MM.1S (cell line): ENCODE measurements around the gene C1QTNF6.

ENCODE experiments used
- DNase-seq: peaks from one replicate; pipeline ENCODE4 v3.0.0-alpha.2; 2015
- H2AFZ ChIP-seq: fragments of 300-600 bp; sonication (generic); 2 replicates; pipeline ENCODE4 v1.6.0; 2016; ENCODE audit warnings: antibody characterized with exemption, low read length
- H3F3A ChIP-seq: fragments of 300-600 bp; sonication (generic); 2 replicates; pipeline ENCODE4 v1.6.1; 2016; ENCODE audit warnings: mild to moderate bottlenecking, antibody characterized with exemption, low read length, moderate library complexity, mixed read lengths; ENCODE audit not compliant: insufficient read depth
- H3K27ac ChIP-seq: fragments of 300-600 bp; sonication (generic); 2 replicates; pipeline ENCODE4 v1.5.1; 2016; ENCODE audit warnings: mild to moderate bottlenecking, low read length
- H3K27me3 ChIP-seq: fragments of 300-600 bp; sonication (generic); replicated peaks from 2 replicates; pipeline ENCODE4 v1.6.0; 2016; ENCODE audit warnings: low read length; ENCODE audit not compliant: insufficient read depth
- H3K36me3 ChIP-seq: fragments of 300-600 bp; sonication (generic); replicated peaks from 2 replicates; pipeline ENCODE4 v1.6.1; 2016; ENCODE audit warnings: mild to moderate bottlenecking, low read length, mixed read lengths; ENCODE audit not compliant: insufficient read depth
- H3K4me1 ChIP-seq: fragments of 300-600 bp; sonication (generic); 2 replicates; pipeline ENCODE4 v1.6.1; 2016; ENCODE audit warnings: low read length, mixed read lengths
- H3K4me2 ChIP-seq: fragments of 300-600 bp; sonication (generic); 2 replicates; pipeline ENCODE4 v1.6.0; 2016; ENCODE audit warnings: low read depth, low read length
- H3K4me3 ChIP-seq: fragments of 300-600 bp; sonication (generic); 2 replicates; pipeline ENCODE4 v1.5.1; 2016; ENCODE audit warnings: low read length, mixed read lengths
- H3K79me2 ChIP-seq: fragments of 300-600 bp; sonication (generic); 2 replicates; pipeline ENCODE4 v1.6.1; 2016; ENCODE audit warnings: mixed run types, low read length, mixed read lengths
- H3K9ac ChIP-seq: fragments of 300-600 bp; sonication (generic); 2 replicates; pipeline ENCODE4 v1.6.1; 2016; ENCODE audit warnings: low read length, mixed read lengths
- H3K9me2 ChIP-seq: fragments of 300-600 bp; sonication (generic); replicated peaks from 2 replicates; pipeline ENCODE4 v1.6.1; 2016; ENCODE audit warnings: mild to moderate bottlenecking, low read length, mixed read lengths; ENCODE audit not compliant: insufficient read depth
- H3K9me3 ChIP-seq: fragments of 300-600 bp; sonication (generic); replicated peaks from 2 replicates; pipeline ENCODE4 v1.6.1; 2016; ENCODE audit warnings: mild to moderate bottlenecking, low read length, mixed read lengths; ENCODE audit not compliant: insufficient read depth
- H4K20me1 ChIP-seq: fragments of 300-600 bp; sonication (generic); 2 replicates; pipeline ENCODE4 v1.6.1; 2016; ENCODE audit warnings: mild to moderate bottlenecking, low read length, moderate library complexity, mixed read lengths; ENCODE audit not compliant: insufficient read depth
- CTCF ChIP-seq: fragments of 300-600 bp; sonication (generic); IDR thresholded peaks from 2 replicates; pipeline ENCODE4 v1.5.1; 2016; ENCODE audit warnings: antibody characterized with exemption, low read length, mixed read lengths
- EZH2 ChIP-seq: fragments of 300-600 bp; sonication (generic); optimal IDR thresholded peaks from 2 replicates; pipeline ENCODE3; 2017; ENCODE audit warnings: low read depth, mild to moderate bottlenecking, antibody characterized with exemption, low read length, mixed read lengths
- EZH2phosphoT487 ChIP-seq: fragments of 300-600 bp; sonication (generic); IDR thresholded peaks from 2 replicates; pipeline ENCODE4 v1.6.1; 2018; ENCODE audit warnings: antibody characterized with exemption, low read length

C1QTNF6 gene

GRCh38 chr22:37147186-37147990 is 40.7 kb downstream of the C1QTNF6 start:
- Histone ChIP-seq H4K20me1 (no peaks in the 10 kb centered on the region), H3K27ac (no peak overlapping the region), H3K79me2 (no peaks in the 10 kb centered on the region), H3K27me3 (peaks cover 79% of the 10 kb centered on the region), H2AFZ (no peak overlapping the region), H3K9ac (no peak overlapping the region), H3K9me2 (no peaks in the 10 kb centered on the region), H3K4me3 (no peak overlapping the region), H3K4me1 (no peaks in the 10 kb centered on the region), H3K4me2 (no peak overlapping the region), H3F3A (no peaks in the 10 kb centered on the region), H3K9me3 (no peaks in the 10 kb centered on the region), H3K36me3 (no peaks in the 10 kb centered on the region)
- DNase-seq: no peak
- TF ChIP-seq EZH2 (no peak), EZH2phosphoT487 (no peak), CTCF (no peak)

- no peaks in the 10 kb centered on the region for H3K9me2 ChIP-seq
- H3K27me3 ChIP-seq: peaks cover 81% of the 10 kb centered on the region
- no peaks in the 10 kb centered on the region for H3K4me1 ChIP-seq
- H3F3A ChIP-seq: no peaks in the 10 kb centered on the region
- H3K9me3 ChIP-seq: no peaks in the 10 kb centered on the region
- no peaks in the 10 kb centered on the region for H3K36me3 ChIP-seq
- H3K27ac ChIP-seq: no peak overlapping the region
- H3K4me2 ChIP-seq: no peak overlapping the region
- no peaks in the 10 kb centered on the region for H4K20me1 ChIP-seq
- no peak overlapping the region for H3K4me3 ChIP-seq
- H3K79me2 ChIP-seq: no peaks in the 10 kb centered on the region
- no peak for DNase-seq
- H2AFZ ChIP-seq: no peak overlapping the region
- TF ChIP-seq EZH2: no peak
- no peak overlapping the region for H3K9ac ChIP-seq
These were observed 41.4 kb downstream of the C1QTNF6 start for GRCh38 chr22:37146507-37147180.

- Histone ChIP-seq H3F3A (no peaks in the 10 kb centered on the region), H3K4me2 (no peak overlapping the region), H3K27ac (no peak overlapping the region), H3K9me3 (no peaks in the 10 kb centered on the region), H4K20me1 (no peaks in the 10 kb centered on the region), H2AFZ (no peak overlapping the region), H3K4me1 (no peaks in the 10 kb centered on the region), H3K4me3 (no peak overlapping the region), H3K36me3 (no peaks in the 10 kb centered on the region), H3K9me2 (no peaks in the 10 kb centered on the region), H3K79me2 (no peaks in the 10 kb centered on the region), H3K27me3 (peaks cover 81% of the 10 kb centered on the region), H3K9ac (no peak overlapping the region)
- no peak for DNase-seq
- TF ChIP-seq EZH2phosphoT487 (no peak), CTCF (no peak), EZH2 (no peak)
These were observed 42.0 kb downstream of the C1QTNF6 start for GRCh38 chr22:37146051-37146385.
